ENCODE measurements around the gene SOX8.

Gene SOX8

DNA sequence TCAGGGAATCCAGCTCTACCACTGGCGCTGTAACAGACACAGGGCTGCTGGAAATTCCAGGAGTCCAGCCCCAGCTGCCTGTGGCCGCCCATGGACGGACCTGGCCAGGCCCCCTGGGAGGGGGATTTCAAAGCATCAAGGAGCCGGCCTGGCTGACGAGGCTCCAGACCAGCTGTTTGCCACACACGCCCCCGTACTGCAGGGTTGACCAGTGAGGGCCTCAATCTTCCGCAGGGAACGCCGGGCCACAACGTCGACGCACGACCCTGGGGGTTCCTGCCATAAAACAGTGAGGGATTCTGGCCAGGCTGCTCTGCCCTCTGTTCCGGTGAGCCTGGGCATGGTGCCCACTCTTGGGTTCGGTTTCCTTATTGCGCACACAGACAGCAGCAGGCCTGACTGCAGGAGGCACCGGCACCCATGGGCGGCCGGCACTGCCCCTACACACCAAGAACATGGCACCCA is 14.5 kb upstream of the SOX8 start:
- H3K36me3 ChIP-seq (ENCODE audit: insufficient read depth, low read length), result no peaks in the 10 kb centered on the region
- no peak overlapping the region for H3K4me3 ChIP-seq (ENCODE audit: low read length)
- H3K27me3 ChIP-seq (ENCODE audit: insufficient read depth, low read length), result peaks cover 20% of the 10 kb centered on the region
- 95% methylated on average over 20 of the region's 20 CpGs for WGBS
- no peak overlapping the region for H3K27ac ChIP-seq (ENCODE audit: low read depth, low read length)
- H3K9me3 ChIP-seq (ENCODE audit: insufficient read depth, low read depth, low read length), result no peaks in the 10 kb centered on the region
- H3K9ac ChIP-seq (ENCODE audit: low read depth, low read length), result no peak overlapping the region
- H3K4me1 ChIP-seq (ENCODE audit: insufficient read depth, low read length), result peaks cover 9% of the 10 kb centered on the region; the same call in 1 of the 2 replicates

DNA sequence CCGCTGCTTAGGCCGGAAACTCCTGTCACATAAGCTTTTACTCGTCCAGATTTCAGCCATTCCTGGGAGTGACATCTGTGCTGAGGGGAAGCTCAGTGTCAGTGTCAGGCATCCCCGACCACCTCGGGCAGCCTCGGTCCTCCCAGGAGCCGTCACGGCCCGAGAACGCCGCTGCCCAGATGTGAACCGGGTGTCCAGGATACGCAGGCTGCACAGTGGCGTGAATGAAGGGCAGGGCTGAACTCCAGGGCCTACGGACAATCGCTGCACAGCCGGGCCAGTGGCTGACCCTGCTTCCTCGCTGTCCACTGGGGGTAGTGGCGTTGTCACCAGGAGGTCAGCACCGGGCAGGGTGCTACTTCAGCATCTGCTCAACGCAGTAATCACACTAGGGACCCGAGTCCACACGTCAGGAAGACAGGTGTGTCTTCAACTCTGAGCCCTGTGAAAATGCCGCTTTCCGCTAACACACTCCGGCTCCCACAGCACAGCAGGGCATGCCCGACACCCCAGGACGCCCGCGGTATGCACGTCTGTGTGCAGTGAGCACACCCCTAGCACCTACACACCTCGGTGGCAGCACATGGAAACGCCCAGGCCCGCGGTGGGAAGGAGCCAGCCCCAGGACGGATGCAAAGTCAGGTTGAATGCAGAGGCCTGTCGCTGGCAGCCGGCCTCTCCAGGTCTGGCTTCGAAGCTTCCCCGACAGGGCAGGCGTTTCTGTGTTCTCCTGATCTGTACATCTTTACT is 13.8 kb upstream of the SOX8 start:
- no peak overlapping the region for H3K4me3 ChIP-seq (ENCODE audit: low read length)
- no peak overlapping the region for H3K9ac ChIP-seq (ENCODE audit: low read depth, low read length)
- H3K27me3 ChIP-seq (ENCODE audit: insufficient read depth, low read length), result peaks cover 20% of the 10 kb centered on the region
- 93% methylated on average over 41 of the region's 41 CpGs for WGBS
- H3K36me3 ChIP-seq (ENCODE audit: insufficient read depth, low read length), result no peaks in the 10 kb centered on the region
- H3K27ac ChIP-seq (ENCODE audit: low read depth, low read length), result no peak overlapping the region
- peaks cover 9% of the 10 kb centered on the region; the same call in 1 of the 2 replicates for H3K4me1 ChIP-seq (ENCODE audit: insufficient read depth, low read length)
- no peaks in the 10 kb centered on the region for H3K9me3 ChIP-seq (ENCODE audit: insufficient read depth, low read depth, low read length)

DNA sequence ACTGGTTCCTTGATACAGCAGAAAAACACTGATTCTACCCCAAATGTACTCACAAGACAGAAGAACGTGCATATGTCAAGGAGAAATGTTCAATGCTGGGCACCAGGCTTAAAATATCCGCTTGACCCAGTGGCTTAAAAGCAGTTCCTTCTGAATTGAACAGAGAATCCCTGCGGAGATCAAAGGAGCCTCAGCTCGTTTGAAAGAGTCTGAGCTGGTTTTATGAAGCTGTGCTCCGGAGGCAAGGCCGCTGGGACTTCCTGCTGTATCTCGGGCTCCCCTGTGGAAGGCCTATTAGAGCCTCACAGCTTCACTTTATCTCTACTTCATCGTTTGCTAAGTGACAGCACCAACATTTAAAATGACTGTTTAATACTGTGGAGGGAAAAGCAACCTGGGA is 12.9 kb upstream of the SOX8 start:
- WGBS, result 39% methylated on average over 7 of the region's 8 CpGs
- Histone ChIP-seq H3K27me3 (ENCODE audit: insufficient read depth, low read length) (peaks cover 20% of the 10 kb centered on the region), H3K36me3 (ENCODE audit: insufficient read depth, low read length) (no peaks in the 10 kb centered on the region), H3K4me1 (ENCODE audit: insufficient read depth, low read length) (peaks cover 9% of the 10 kb centered on the region; the same call in 1 of the 2 replicates), H3K9me3 (ENCODE audit: insufficient read depth, low read depth, low read length) (no peaks in the 10 kb centered on the region), H3K4me3 (ENCODE audit: low read length) (no peak overlapping the region), H3K9ac (ENCODE audit: low read depth, low read length) (no peak overlapping the region), H3K27ac (ENCODE audit: low read depth, low read length) (no peak overlapping the region)

DNA sequence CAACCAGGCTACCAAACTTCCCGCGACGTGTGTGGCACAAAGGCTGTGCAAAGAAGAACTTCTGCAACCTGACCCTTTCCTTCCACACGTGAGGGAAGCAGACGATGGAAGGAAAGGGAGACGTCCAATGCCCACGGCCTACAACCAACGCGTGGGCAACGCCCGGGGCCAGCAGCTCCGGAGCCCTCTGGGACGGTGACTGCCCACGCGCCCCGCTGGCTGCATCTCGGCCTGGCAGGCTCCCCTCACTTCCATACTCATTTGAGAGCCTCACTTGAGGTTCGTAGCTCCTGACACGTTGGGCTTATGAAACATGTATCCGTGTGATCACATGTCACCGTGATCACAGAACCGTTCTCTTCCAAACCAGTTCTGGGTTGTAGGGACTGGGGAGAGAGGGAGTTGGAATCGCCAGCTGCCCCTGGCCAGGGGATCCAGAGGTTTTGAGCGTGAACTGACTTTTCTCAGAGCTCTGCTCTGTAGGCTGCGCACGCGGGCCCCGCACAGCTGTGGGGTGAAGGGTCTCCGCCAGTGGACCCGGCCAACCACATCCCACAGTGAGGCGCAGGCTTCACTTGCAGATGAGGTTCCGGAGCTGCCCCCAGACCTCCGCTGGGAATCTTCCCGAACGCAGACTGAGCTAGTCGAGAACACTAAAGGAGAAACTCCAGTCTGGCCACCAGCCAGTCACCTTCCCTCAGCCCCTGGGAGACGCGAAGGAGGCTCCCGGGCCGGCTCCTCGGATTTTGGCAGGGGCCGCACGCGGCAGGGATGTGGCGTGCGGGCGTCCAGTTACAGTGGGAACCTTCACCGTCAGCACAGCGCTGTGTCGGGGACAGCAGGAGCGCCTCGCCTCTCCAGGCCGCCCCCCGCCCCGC is 11.8 kb upstream of the SOX8 start:
- H3K4me3 ChIP-seq (ENCODE audit: low read length), result peak overlapping the region; percentile 76
- peaks cover 9% of the 10 kb centered on the region; the same call in 1 of the 2 replicates for H3K4me1 ChIP-seq (ENCODE audit: insufficient read depth, low read length)
- no peaks in the 10 kb centered on the region for H3K36me3 ChIP-seq (ENCODE audit: insufficient read depth, low read length)
- peak overlapping the region; percentile 69 for H3K9ac ChIP-seq (ENCODE audit: low read depth, low read length)
- WGBS, result 55% methylated on average over 55 of the region's 55 CpGs
- no peaks in the 10 kb centered on the region for H3K9me3 ChIP-seq (ENCODE audit: insufficient read depth, low read depth, low read length)
- no peak overlapping the region for H3K27ac ChIP-seq (ENCODE audit: low read depth, low read length)
- peaks cover 20% of the 10 kb centered on the region for H3K27me3 ChIP-seq (ENCODE audit: insufficient read depth, low read length)

DNA sequence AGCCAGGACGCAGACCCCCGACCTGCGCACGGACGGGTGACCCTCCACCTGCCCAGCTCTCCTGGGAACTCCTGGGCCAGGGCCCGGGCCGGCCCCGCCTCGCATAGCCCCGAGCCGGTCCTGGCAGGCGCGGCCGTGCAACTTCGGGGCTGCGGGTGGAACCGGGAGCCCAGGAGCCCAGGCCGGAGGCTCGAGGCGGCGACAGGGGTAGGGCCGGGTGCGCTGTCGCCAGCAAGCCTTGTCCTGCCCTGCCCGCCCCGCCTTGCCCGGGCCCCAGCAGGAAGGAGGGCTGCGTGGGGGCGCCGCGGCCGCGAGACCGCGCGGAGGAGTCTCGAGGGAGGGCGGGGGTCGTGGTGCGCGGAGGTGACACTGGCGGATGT is 11.2 kb upstream of the SOX8 start:
- Histone ChIP-seq H3K27me3 (ENCODE audit: insufficient read depth, low read length) (peaks cover 20% of the 10 kb centered on the region), H3K4me3 (ENCODE audit: low read length) (peak overlapping the region; percentile 76), H3K4me1 (ENCODE audit: insufficient read depth, low read length) (peaks cover 9% of the 10 kb centered on the region; the same call in 1 of the 2 replicates), H3K36me3 (ENCODE audit: insufficient read depth, low read length) (no peaks in the 10 kb centered on the region), H3K9me3 (ENCODE audit: insufficient read depth, low read depth, low read length) (no peaks in the 10 kb centered on the region), H3K27ac (ENCODE audit: low read depth, low read length) (peak overlapping the region; percentile 22), H3K9ac (ENCODE audit: low read depth, low read length) (peak overlapping the region; percentile 69)
- 1% methylated on average over 42 of the region's 42 CpGs for WGBS

- peaks cover 9% of the 10 kb centered on the region; the same call in 1 of the 2 replicates for H3K4me1 ChIP-seq (ENCODE audit: insufficient read depth, low read length)
- peak within 1 kb of the TSS; percentile 22 for H3K27ac ChIP-seq (ENCODE audit: low read depth, low read length)
- WGBS, result 5% methylated on average over 71 of the region's 71 CpGs
- peak within 1 kb of the TSS; percentile 76 for H3K4me3 ChIP-seq (ENCODE audit: low read length)
- peak within 1 kb of the TSS; percentile 69 for H3K9ac ChIP-seq (ENCODE audit: low read depth, low read length)
- H3K36me3 ChIP-seq (ENCODE audit: insufficient read depth, low read length), result no peaks in the 10 kb centered on the region
- H3K9me3 ChIP-seq (ENCODE audit: insufficient read depth, low read depth, low read length), result no peaks in the 10 kb centered on the region
- peaks cover 20% of the 10 kb centered on the region for H3K27me3 ChIP-seq (ENCODE audit: insufficient read depth, low read length)
These were observed 10.6 kb upstream of the SOX8 start, which contains the start of gene LMF1 for GRCh38 chr16:970766-971581. TSS of gene LMF1 (minus strand) at chr16:970984. CDS start at chr16:970980, 4 bp downstream.

DNA sequence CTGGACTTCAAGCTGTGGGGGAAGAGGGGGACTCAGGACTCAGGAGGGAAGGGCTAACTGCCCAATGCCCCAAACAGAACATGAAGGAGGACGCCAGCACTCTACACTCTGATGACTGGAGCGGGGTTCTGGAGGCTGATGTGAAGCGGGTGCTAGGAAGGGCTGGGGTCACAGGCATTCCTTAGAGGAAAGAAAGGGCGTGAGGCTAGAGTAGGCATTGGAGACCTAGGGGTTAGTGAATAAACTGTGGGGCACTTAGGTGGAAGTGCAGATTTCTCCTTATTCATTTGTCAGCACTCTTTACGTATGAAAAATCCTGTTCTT is 10.0 kb upstream of the SOX8 start:
- no peak overlapping the region for H3K27ac ChIP-seq (ENCODE audit: low read depth, low read length)
- peaks cover 20% of the 10 kb centered on the region for H3K27me3 ChIP-seq (ENCODE audit: insufficient read depth, low read length)
- no peaks in the 10 kb centered on the region for H3K9me3 ChIP-seq (ENCODE audit: insufficient read depth, low read depth, low read length)
- H3K4me3 ChIP-seq (ENCODE audit: low read length), result peak overlapping the region; percentile 76; the same call in 1 of the 2 replicates
- no peak overlapping the region for H3K9ac ChIP-seq (ENCODE audit: low read depth, low read length)
- peaks cover 9% of the 10 kb centered on the region; the same call in 1 of the 2 replicates for H3K4me1 ChIP-seq (ENCODE audit: insufficient read depth, low read length)
- WGBS, result 97% methylated on average over 5 of the region's 5 CpGs
- H3K36me3 ChIP-seq (ENCODE audit: insufficient read depth, low read length), result no peaks in the 10 kb centered on the region

GRCh38 chr16:971981-972315 is 9.6 kb upstream of the SOX8 start:
- no peak overlapping the region for H3K4me3 ChIP-seq (ENCODE audit: low read length)
- no peaks in the 10 kb centered on the region for H3K36me3 ChIP-seq (ENCODE audit: insufficient read depth, low read length)
- H3K4me1 ChIP-seq (ENCODE audit: insufficient read depth, low read length), result peaks cover 9% of the 10 kb centered on the region; the same call in 1 of the 2 replicates
- no peaks in the 10 kb centered on the region for H3K9me3 ChIP-seq (ENCODE audit: insufficient read depth, low read depth, low read length)
- WGBS, result 95% methylated on average over 8 of the region's 8 CpGs
- no peak overlapping the region for H3K9ac ChIP-seq (ENCODE audit: low read depth, low read length)
- H3K27ac ChIP-seq (ENCODE audit: low read depth, low read length), result no peak overlapping the region
- peaks cover 20% of the 10 kb centered on the region for H3K27me3 ChIP-seq (ENCODE audit: insufficient read depth, low read length)

DNA sequence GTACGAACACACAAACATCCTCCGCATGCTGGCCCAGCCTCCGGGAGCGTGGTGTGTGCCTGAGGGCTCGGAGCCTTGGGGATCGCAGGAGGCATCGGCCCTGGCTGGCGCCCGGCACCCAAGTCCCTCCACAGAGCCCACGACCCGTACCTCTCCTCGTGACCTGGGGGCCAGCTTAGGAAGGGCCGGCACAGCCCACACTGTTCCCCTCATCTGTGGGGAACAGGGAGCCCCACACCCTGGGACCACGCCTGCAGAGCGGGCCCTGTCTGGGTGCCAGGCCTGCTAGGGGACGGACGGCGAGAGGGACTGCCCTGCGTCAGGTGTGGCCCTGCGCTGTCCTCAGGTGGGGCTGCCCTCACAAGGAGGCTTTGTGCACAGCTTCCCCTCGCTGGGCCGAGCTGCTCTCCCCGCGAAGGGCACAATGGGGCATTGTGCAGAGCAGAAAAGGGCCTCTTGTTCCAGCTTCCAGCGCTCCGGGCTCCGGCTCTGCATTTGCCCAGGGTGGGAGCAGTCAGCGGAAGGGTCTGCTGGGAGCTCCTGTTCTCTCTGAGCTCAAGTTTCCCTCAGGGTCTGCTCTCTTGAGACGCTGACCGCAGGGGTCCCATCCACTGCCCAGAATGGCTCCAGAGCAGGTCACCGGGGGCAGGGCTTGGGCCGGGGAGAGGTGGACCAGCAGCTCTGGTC is 9.1 kb upstream of the SOX8 start:
- H3K9ac ChIP-seq (ENCODE audit: low read depth, low read length), result no peak overlapping the region
- no peak overlapping the region for H3K27ac ChIP-seq (ENCODE audit: low read depth, low read length)
- peaks cover 9% of the 10 kb centered on the region; the same call in 1 of the 2 replicates for H3K4me1 ChIP-seq (ENCODE audit: insufficient read depth, low read length)
- no peak overlapping the region for H3K4me3 ChIP-seq (ENCODE audit: low read length)
- no peaks in the 10 kb centered on the region for H3K36me3 ChIP-seq (ENCODE audit: insufficient read depth, low read length)
- no peaks in the 10 kb centered on the region for H3K9me3 ChIP-seq (ENCODE audit: insufficient read depth, low read depth, low read length)
- H3K27me3 ChIP-seq (ENCODE audit: insufficient read depth, low read length), result peaks cover 20% of the 10 kb centered on the region
- WGBS, result 87% methylated on average over 32 of the region's 32 CpGs

DNA sequence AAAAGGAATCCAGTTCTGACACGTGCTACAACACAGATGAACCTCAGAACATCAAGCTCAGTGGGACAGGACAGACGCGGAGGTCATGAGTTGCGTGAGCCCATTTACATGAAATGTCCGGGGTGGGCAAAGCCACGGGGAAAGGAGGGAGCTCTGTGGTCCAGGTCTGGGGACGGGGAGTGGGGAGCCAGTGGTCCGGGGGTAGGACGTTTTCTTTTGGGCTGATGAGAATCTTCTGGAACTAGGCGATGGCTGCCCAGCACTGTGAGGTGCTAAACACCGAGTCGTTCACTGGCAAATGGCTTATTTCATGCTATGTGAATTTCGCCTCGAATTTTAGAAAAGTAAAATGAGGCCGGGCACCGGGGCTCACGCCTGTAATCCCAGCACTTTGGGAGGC is 8.2 kb upstream of the SOX8 start:
- H3K27ac ChIP-seq (ENCODE audit: low read depth, low read length), result no peak overlapping the region
- H3K4me3 ChIP-seq (ENCODE audit: low read length), result no peak overlapping the region
- 91% methylated on average over 17 of the region's 17 CpGs for WGBS
- no peak overlapping the region for H3K9ac ChIP-seq (ENCODE audit: low read depth, low read length)
- H3K27me3 ChIP-seq (ENCODE audit: insufficient read depth, low read length), result peaks cover 21% of the 10 kb centered on the region
- H3K36me3 ChIP-seq (ENCODE audit: insufficient read depth, low read length), result no peaks in the 10 kb centered on the region
- H3K4me1 ChIP-seq (ENCODE audit: insufficient read depth, low read length), result peaks cover 9% of the 10 kb centered on the region; the same call in 1 of the 2 replicates
- no peaks in the 10 kb centered on the region for H3K9me3 ChIP-seq (ENCODE audit: insufficient read depth, low read depth, low read length)

All from HUES64 (cell line).